Measurements from ENCODE around the gene DKC1.
A peak's percentile ranks its signal among the peaks of the same experiment; 100 is the strongest.

The DKC1 gene

DNA sequence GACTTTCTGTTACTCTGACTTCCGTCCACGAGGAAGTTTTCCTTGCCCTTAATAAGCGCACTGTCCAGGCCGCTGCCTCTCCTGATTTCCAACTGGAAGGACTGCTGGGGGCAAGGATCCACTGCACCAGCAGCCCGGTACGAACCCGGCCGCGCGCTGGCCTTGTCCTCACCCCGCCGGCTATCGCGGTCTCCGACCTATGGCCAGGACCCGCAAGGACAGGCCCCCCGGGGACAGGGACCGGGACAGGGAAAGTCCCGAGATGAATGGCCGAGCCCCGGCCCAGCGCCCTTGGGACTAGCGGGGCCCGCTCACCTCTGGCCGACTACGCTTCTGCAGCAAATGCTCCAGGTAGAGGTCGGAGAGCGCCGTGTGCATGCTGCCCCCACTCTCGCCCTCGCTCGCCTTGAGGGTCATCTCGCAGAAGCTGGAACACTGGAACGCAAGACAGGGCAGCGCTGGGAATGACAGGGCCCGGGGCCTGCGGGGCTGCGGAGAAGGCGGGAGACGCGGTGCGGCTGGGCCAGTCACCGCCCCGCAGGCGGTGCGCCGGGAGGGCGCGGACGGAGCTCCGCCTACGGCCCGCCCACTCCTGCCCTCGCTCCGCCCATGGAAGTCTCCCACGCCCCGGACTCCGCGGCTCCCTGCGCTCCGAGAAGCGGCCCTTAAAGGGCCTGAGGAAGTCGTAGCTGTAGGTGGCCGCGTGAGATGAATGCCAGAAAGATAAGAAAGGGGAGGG is 42.5 kb downstream of the DKC1 start, which contains the start of gene MPP1 (continued):
- TF ChIP-seq ZNF777 (tag by site-specific recombination; IDR thresholded peaks at IDR 0.05; ENCODE audit: borderline replicate concordance) (no peak), ZNF629 (tag by site-specific recombination; IDR thresholded peaks at IDR 0.05) (no peak), ZNF266 (tag by site-specific recombination; IDR thresholded peaks at IDR 0.05; ENCODE audit: low read depth) (no peak), ZNF133 (tag by site-specific recombination; IDR thresholded peaks at IDR 0.05) (no peak), ZNF248 (tag by site-specific recombination; IDR thresholded peaks at IDR 0.05) (no peak), MEIS1 (CRISPR knock-in tag; IDR thresholded peaks at IDR 0.05; ENCODE audit: borderline replicate concordance) (no peak), ZNF626 (tag by site-specific recombination; IDR thresholded peaks at IDR 0.05) (no peak), ZNF521 (tag by site-specific recombination; IDR thresholded peaks at IDR 0.05) (no peak), INSM2 (tag by site-specific recombination; IDR thresholded peaks at IDR 0.05) (no peak), ZNF221 (tag by site-specific recombination; IDR thresholded peaks at IDR 0.05; ENCODE audit: borderline replicate concordance) (no peak), BCL11B (tag by site-specific recombination; IDR thresholded peaks at IDR 0.05; ENCODE audit: low read depth) (no peak), SP7 (tag by site-specific recombination; IDR thresholded peaks at IDR 0.05) (no peak; the same call in 1 of the 2 replicates), ZNF112 (tag by site-specific recombination; IDR thresholded peaks at IDR 0.05) (no peak), PRDM4 (tag by site-specific recombination; IDR thresholded peaks at IDR 0.05) (no peak), GLIS2 (tag by site-specific recombination; IDR thresholded peaks at IDR 0.05) (peak; percentile 74), ZXDB (tag by site-specific recombination; IDR thresholded peaks at IDR 0.05) (no peak), ZNF510 (tag by site-specific recombination; IDR thresholded peaks at IDR 0.05; ENCODE audit: insufficient replicate concordance) (no peak), REPIN1 (tag by site-specific recombination; IDR thresholded peaks at IDR 0.05; ENCODE audit: low read depth) (no peak), ZFP41 (tag by site-specific recombination; IDR thresholded peaks at IDR 0.05; ENCODE audit: borderline replicate concordance) (no peak), ZSCAN18 (tag by site-specific recombination; IDR thresholded peaks at IDR 0.05) (no peak), ZNF280C (tag by site-specific recombination; IDR thresholded peaks at IDR 0.05) (no peak), ZNF843 (tag by site-specific recombination; IDR thresholded peaks at IDR 0.05) (no peak), ZNF707 (tag by site-specific recombination; IDR thresholded peaks at IDR 0.05) (no peak), ZNF19 (tag by site-specific recombination; IDR thresholded peaks at IDR 0.05; ENCODE audit: low read depth) (no peak), ZNF791 (tag by site-specific recombination; IDR thresholded peaks at IDR 0.05) (no peak), ZNF311 (tag by site-specific recombination; IDR thresholded peaks at IDR 0.05; ENCODE audit: borderline replicate concordance) (no peak), ZBTB1 (tag by site-specific recombination; IDR thresholded peaks at IDR 0.05) (no peak), ZNF560 (tag by site-specific recombination; IDR thresholded peaks at IDR 0.05; ENCODE audit: borderline replicate concordance) (no peak), SALL2 (tag by site-specific recombination; IDR thresholded peaks at IDR 0.05; ENCODE audit: borderline replicate concordance) (no peak), KLF10 (tag by site-specific recombination; IDR thresholded peaks at IDR 0.05) (peak; percentile 55; the same call in 1 of the 2 replicates), ZIC2 (tag by site-specific recombination; IDR thresholded peaks at IDR 0.05) (peak; percentile 81)
- TF ChIP-seq, protein P1, sequence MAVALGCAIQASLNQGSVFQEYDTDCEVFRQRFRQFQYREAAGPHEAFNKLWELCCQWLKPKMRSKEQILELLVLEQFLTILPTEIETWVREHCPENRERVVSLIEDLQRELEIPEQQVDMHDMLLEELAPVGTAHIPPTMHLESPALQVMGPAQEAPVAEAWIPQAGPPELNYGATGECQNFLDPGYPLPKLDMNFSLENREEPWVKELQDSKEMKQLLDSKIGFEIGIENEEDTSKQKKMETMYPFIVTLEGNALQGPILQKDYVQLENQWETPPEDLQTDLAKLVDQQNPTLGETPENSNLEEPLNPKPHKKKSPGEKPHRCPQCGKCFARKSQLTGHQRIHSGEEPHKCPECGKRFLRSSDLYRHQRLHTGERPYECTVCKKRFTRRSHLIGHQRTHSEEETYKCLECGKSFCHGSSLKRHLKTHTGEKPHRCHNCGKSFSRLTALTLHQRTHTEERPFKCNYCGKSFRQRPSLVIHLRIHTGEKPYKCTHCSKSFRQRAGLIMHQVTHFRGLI (tag by site-specific recombination; IDR thresholded peaks at IDR 0.05), result no peak
